MCF 10A (cell line): Measurements from ENCODE around the gene APIP. TPM values are rescaled to one million over a fixed set of nuclear protein-coding genes. Genes with fewer than 3 reads are reported as not detected.

Experiments
- BruUV-seq: library from RNA; stranded (reverse); fragments of 400-500 nt; replicated peaks from 2 replicates; lab custom pipeline; 2021; lab: Mats Ljungman, UMichigan
- CTCF ChIA-PET: fragments of 300-600 bp; sonication (Branson Sonifier 250); formaldehyde crosslinking; extraction: SDS; loops from one replicate; lab custom pipeline; 2021; ENCODE audit warnings: antibody characterized with exemption, inconsistent platforms; lab: Yijun Ruan, JAX
- POLR2A ChIA-PET: fragments of 300-600, 350-650 bp; sonication (Branson Sonifier 250); formaldehyde crosslinking; extraction: SDS; loops from one replicate; lab custom pipeline; 2020; ENCODE audit warnings: antibody characterized with exemption, inconsistent platforms; lab: Yijun Ruan, JAX
- DNase-seq: peaks from one replicate; pipeline ENCODE4 v3.0.0-alpha.2; 2018; ENCODE audit not compliant: unreplicated experiment
- H3K27ac Mint-ChIP-seq: one replicate; pipeline ENCODE4 v1.8.0; 2022; ENCODE audit warnings: mild to moderate bottlenecking, low read depth, mixed read lengths; ENCODE audit not compliant: unreplicated experiment
- H3K27me3 Mint-ChIP-seq: one replicate; pipeline ENCODE4 v1.8.0; 2022; ENCODE audit warnings: mixed read lengths; ENCODE audit not compliant: insufficient read depth, unreplicated experiment
- H3K36me3 Mint-ChIP-seq: one replicate; pipeline ENCODE4 v1.8.0; 2022; ENCODE audit warnings: mild to moderate bottlenecking, moderate library complexity, mixed read lengths; ENCODE audit not compliant: insufficient read depth, unreplicated experiment
- H3K4me1 Mint-ChIP-seq: one replicate; pipeline ENCODE4 v1.8.0; 2022; ENCODE audit warnings: mixed read lengths; ENCODE audit not compliant: insufficient read depth, unreplicated experiment
- H3K4me3 Mint-ChIP-seq: one replicate; pipeline ENCODE4 v1.8.0; 2022; ENCODE audit warnings: mild to moderate bottlenecking, moderate library complexity, mixed read lengths; ENCODE audit not compliant: unreplicated experiment
- H3K9me3 Mint-ChIP-seq: one replicate; pipeline ENCODE4 v1.8.0; 2022; ENCODE audit warnings: mixed read lengths; ENCODE audit not compliant: unreplicated experiment
- intact Hi-C: fragments of 100-400 bp; cut with micrococcal nuclease; formaldehyde crosslinking; loops from 2 replicates; pipeline ENCODE4 v1.14.1; 2022
- total RNA-seq: library from RNA; stranded (reverse); gene quantifications from 2 replicates; pipeline ENCODE4 v1.2.3, GENCODE V29; 2022
- TF ChIP-seq, protein P1 (sequence below): fragments of 200-600 bp; IDR thresholded peaks from one replicate; pipeline ENCODE4 v1.8.0; 2022; ENCODE audit warnings: antibody characterized with exemption, mild to moderate bottlenecking; ENCODE audit not compliant: unreplicated experiment

APIP gene
- total RNA-seq, 1 experiment from 2014 or later, result 36.9 TPM

DNA sequence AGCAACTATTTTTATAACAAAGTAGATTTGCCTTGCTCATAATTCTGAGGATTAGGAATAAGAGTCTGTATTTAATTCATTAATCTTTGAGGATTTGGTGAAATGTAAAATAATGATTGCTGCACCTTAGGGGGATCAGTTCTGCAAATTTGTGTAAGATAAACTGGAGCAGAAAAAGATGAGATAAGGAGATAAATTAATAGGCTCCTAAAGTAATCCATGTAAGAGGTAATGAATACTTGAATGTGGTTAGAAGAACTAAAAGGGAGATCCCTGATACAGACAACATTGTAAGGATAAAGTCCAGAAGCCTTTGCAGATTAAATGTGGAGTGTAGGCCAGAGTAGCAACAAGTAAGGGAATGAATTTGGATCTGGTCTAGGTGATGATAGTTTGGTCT lies 45.9 kb upstream of the APIP start:
- no peak overlapping the region for H3K27ac Mint-ChIP-seq
- BruUV-seq, result no TSS peak
- no peaks in the 10 kb centered on the region for H3K27me3 Mint-ChIP-seq
- CTCF ChIA-PET, result interaction anchor here (0.7 kb wide), 1 partner anchor 79 kb away, joined by 3 read pairs; no protein-coding TSS in a partner anchor
- POLR2A ChIA-PET, result interaction anchor here (0.7 kb wide), 1 partner anchor 431 kb away, joined by 3 read pairs; no protein-coding TSS in a partner anchor
- peaks cover 5% of the 10 kb centered on the region for H3K4me1 Mint-ChIP-seq
- no peak overlapping the region for H3K4me3 Mint-ChIP-seq
- intact Hi-C loops, result no loop called here
- no peak for DNase-seq
- TF ChIP-seq, protein P1, sequence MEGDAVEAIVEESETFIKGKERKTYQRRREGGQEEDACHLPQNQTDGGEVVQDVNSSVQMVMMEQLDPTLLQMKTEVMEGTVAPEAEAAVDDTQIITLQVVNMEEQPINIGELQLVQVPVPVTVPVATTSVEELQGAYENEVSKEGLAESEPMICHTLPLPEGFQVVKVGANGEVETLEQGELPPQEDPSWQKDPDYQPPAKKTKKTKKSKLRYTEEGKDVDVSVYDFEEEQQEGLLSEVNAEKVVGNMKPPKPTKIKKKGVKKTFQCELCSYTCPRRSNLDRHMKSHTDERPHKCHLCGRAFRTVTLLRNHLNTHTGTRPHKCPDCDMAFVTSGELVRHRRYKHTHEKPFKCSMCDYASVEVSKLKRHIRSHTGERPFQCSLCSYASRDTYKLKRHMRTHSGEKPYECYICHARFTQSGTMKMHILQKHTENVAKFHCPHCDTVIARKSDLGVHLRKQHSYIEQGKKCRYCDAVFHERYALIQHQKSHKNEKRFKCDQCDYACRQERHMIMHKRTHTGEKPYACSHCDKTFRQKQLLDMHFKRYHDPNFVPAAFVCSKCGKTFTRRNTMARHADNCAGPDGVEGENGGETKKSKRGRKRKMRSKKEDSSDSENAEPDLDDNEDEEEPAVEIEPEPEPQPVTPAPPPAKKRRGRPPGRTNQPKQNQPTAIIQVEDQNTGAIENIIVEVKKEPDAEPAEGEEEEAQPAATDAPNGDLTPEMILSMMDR, result no peak
- no peaks in the 10 kb centered on the region for H3K9me3 Mint-ChIP-seq
- H3K36me3 Mint-ChIP-seq, result peaks cover 40% of the 10 kb centered on the region

DNA sequence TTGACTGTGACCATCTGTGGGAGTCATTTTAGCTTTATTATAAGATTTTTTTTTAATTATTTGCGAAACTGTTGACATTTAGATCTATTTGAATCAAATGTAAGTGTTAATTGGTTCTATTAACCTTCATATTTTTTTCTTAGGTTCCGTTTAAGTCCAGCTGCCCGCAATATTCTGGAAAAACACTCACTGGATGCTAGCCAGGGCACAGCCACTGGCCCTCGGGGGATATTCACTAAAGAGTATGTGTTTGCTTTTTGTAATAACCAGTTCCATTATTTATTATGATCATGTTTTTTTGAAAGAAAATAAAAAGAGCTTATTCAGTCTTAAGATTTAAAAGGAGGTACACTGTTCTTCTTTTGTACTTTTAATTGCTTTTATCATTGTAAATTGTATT lies 44.1 kb upstream of the APIP start:
- Mint-ChIP-seq H3K9me3 (no peaks in the 10 kb centered on the region), H3K36me3 (peaks cover 37% of the 10 kb centered on the region), H3K4me3 (no peak overlapping the region), H3K27ac (peak overlapping the region; percentile 55), H3K27me3 (no peaks in the 10 kb centered on the region), H3K4me1 (peaks cover 5% of the 10 kb centered on the region)
- ChIA-PET POLR2A (interaction anchor here (0.6 to 1.2 kb wide), 6 partner anchors 10 to 432 kb away, joined by 3 to 5 read pairs (median 4); no protein-coding TSS in a partner anchor), CTCF (interaction anchor here (0.6 to 1.0 kb wide), 3 partner anchors 17 to 527 kb away, joined by 3 read pairs; no protein-coding TSS in a partner anchor)
- intact Hi-C loops, result no loop called here
- no TSS peak for BruUV-seq
- TF ChIP-seq, protein P1, result no peak
- peak; percentile 7 for DNase-seq

DNA sequence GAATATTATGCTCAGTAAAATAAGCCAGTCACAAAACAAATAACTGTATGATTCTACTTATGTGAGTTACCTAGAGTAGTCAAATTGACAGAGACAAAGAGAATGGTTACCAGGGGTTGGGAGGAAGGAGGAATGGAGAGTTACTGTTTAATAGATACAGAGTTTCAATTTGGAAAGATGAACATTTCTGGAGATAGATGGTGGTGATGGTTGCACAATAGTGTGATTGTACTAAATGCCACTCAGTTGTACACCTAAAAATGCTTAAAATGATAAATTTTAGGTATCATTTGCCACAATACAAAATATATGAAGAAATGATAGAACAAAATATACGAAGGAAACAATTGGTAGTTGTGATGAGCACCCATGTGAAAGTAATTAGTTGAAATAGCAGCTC lies 43.6 kb upstream of the APIP start:
- POLR2A ChIA-PET, result interaction anchor here (0.7 to 1.2 kb wide), 5 partner anchors 10 to 432 kb away, joined by 3 to 5 read pairs (median 4); no protein-coding TSS in a partner anchor
- CTCF ChIA-PET, result interaction anchor here (0.6 to 1.0 kb wide), 3 partner anchors 16 to 688 kb away, joined by 3 to 5 read pairs (median 3); no protein-coding TSS in a partner anchor
- intact Hi-C loops, result no loop called here

DNA sequence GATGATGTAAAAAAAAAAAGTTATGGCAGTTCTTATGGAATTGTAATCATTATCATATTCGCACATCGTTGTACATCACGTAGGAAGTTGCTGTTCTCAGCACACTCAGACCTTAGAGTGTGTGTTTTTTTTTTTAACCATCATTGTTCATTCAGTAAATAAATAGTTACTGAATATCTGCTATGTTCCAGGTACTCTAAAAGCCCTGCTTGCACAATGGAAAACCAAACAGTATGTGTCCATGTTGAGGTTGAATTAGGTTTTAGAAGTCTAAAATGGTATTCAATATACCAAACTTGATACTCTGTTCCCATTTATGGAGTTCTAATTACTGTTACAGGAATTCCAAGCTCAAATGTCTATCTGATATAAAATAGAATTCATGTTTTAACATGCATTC lies 41.4 kb upstream of the APIP start:
- intact Hi-C loops, result no loop called here
- H3K4me3 Mint-ChIP-seq, result no peak overlapping the region
- H3K27ac Mint-ChIP-seq, result no peak overlapping the region
- TF ChIP-seq, protein P1, result no peak
- no peaks in the 10 kb centered on the region for H3K27me3 Mint-ChIP-seq
- BruUV-seq, result no TSS peak
- H3K9me3 Mint-ChIP-seq, result no peaks in the 10 kb centered on the region
- no peak for DNase-seq
- ChIA-PET CTCF (interaction anchor here (0.6 kb wide), 1 partner anchor 9 kb away, joined by 4 read pairs; no protein-coding TSS in a partner anchor), POLR2A (interaction anchor here (0.6 to 1.5 kb wide), 3 partner anchors 11 to 242 kb away, joined by 3 to 5 read pairs (median 3); no protein-coding TSS in a partner anchor)
- H3K36me3 Mint-ChIP-seq, result peaks cover 39% of the 10 kb centered on the region
- peaks cover 5% of the 10 kb centered on the region for H3K4me1 Mint-ChIP-seq

More for the DNA sequence above, 43.6 kb upstream of the APIP start:
- DNase-seq, result no peak
- Mint-ChIP-seq H3K36me3 (peaks cover 37% of the 10 kb centered on the region), H3K4me3 (no peak overlapping the region), H3K9me3 (no peaks in the 10 kb centered on the region), H3K4me1 (peaks cover 5% of the 10 kb centered on the region), H3K27ac (peak overlapping the region; percentile 55), H3K27me3 (no peaks in the 10 kb centered on the region)
- no TSS peak for BruUV-seq
- TF ChIP-seq, protein P1, result no peak
